Testis (tissue), 3 donors: ENCODE measurements around the gene FAM47E. TPM values are rescaled to one million over a fixed set of nuclear protein-coding genes. Genes with fewer than 3 reads are reported as not detected.
"Not testable (repeated sequence)": the region's sequence is repeated elsewhere in the genome, so short reads cannot be mapped to it uniquely, and the experiment has no call there.

Experiments
- DNase-seq: peaks from one replicate; pipeline ENCODE4 v3.0.0-alpha.2; 2019
- H3K27ac ChIP-seq, 2 donors: fragments of 200-600 bp; sonication (generic); one replicate each; pipeline ENCODE4 v1.5.1; 2019
- H3K27me3 ChIP-seq: fragments of 200-600 bp; sonication (generic); one replicate; pipeline ENCODE4 v1.5.1; 2019
- H3K36me3 ChIP-seq: fragments of 200-600 bp; sonication (generic); one replicate; pipeline ENCODE4 v1.5.1; 2017; ENCODE audit warnings: low read depth; ENCODE audit errors: missing control alignments
- H3K4me1 ChIP-seq: fragments of 200-600 bp; sonication (generic); one replicate; pipeline ENCODE4 v1.5.1; 2019
- H3K4me3 ChIP-seq, 2 donors: fragments of 200-600 bp; sonication (generic); one replicate each; pipeline ENCODE4 v1.5.1; 2017 to 2019
- H3K9me3 ChIP-seq: fragments of 200-600 bp; sonication (generic); one replicate; pipeline ENCODE4 v1.5.1; 2017
- CTCF ChIP-seq, 3 experiments: fragments of 450-650 bp in 2 of 3; fragments of 200-600 bp in 1 of 3; sonication (generic) in 1 of 3; IDR thresholded peaks; one replicate each; pipeline ENCODE4 v1.5.1; 2016 to 2019; ENCODE audit warnings: antibody characterized with exemption in 3 of 3, mild to moderate bottlenecking in 2 of 3, moderate library complexity in 1 of 3
- POLR2A ChIP-seq: fragments of 450-650 bp; IDR thresholded peaks from one replicate; pipeline ENCODE4 v1.6.1; 2017; ENCODE audit warnings: antibody characterized with exemption, mild to moderate bottlenecking, moderate library complexity
- WGBS, 2 donors: methylation state at CpG; one replicate each; pipeline ENCODE4 v1.1.5; 2018; 5-methylcytosine and 5-hydroxymethylcytosine counted together
- intact Hi-C: fragments of 100-400 bp; cut with DNase I; formaldehyde crosslinking; loops from one replicate; pipeline ENCODE4 v1.15.1; 2023; ENCODE audit warnings: low total_unique reads
- polyA plus RNA-seq: library from polyadenylated mRNA; stranded (reverse); fragments of 350-450 nt; fragmentation: Illumina TruSeq; extraction: RNeasy Lipid Tissue Mini Kit (QIAGEN cat#74804); gene quantifications from one replicate; pipeline ENCODE4 v1.2.3, GENCODE V29; 2014; ENCODE audit warnings: low read depth, low replicate concordance; ENCODE audit not compliant: insufficient read depth
- total RNA-seq, 2 donors: library from RNA; depleted of rRNA; stranded (reverse); fragments of >200 nt; gene quantifications; one replicate each; pipeline ENCODE4 v1.2.3, GENCODE V29; 2016

FAM47E gene
- total and polyA plus RNA-seq, 3 donors from 2014 or later: 11.0 to 22.8 (median 15.4) TPM

GRCh38 chr4:76279462-76279861 lies 27.9 kb downstream of the FAM47E start:
- no peaks in the 10 kb centered on the region for H3K4me1 ChIP-seq
- no peaks in the 10 kb centered on the region for H3K36me3 ChIP-seq
- no peak overlapping the region for H3K4me3 ChIP-seq
- no peaks in the 10 kb centered on the region for H3K27me3 ChIP-seq
- no peak for TF ChIP-seq CTCF (IDR thresholded peaks at IDR 0.05)
- intact Hi-C loops: no loop called here
- DNase-seq: no peak
- 79 to 85% methylated on average over 4 of the region's 4 CpGs for WGBS, 2 donors
- H3K27ac ChIP-seq: no peak overlapping the region
- no peaks in the 10 kb centered on the region for H3K9me3 ChIP-seq

- no peaks in the 10 kb centered on the region for H3K36me3 ChIP-seq
- TF ChIP-seq CTCF (IDR thresholded peaks at IDR 0.05): no peak
- no peak for TF ChIP-seq POLR2A
- no peak overlapping the region for H3K4me3 ChIP-seq
- H3K4me1 ChIP-seq: no peaks in the 10 kb centered on the region
- H3K27ac ChIP-seq: no peak overlapping the region
- no peak for DNase-seq
- intact Hi-C loops: no loop called here
- WGBS, 2 donors: 81% methylated on average over 6 of the region's 6 CpGs
- H3K27me3 ChIP-seq: no peaks in the 10 kb centered on the region
- H3K9me3 ChIP-seq: no peaks in the 10 kb centered on the region
Observed at GRCh38 chr4:76280488-76281441, 29.2 kb downstream of the FAM47E start.

GRCh38 chr4:76281594-76281993 lies 30.1 kb downstream of the FAM47E start:
- H3K4me3 ChIP-seq, H3K4me1 ChIP-seq, H3K27ac ChIP-seq, H3K9me3 ChIP-seq, DNase-seq, H3K36me3 ChIP-seq, intact Hi-C loops, H3K27me3 ChIP-seq: not testable (repeated sequence)
- 90 to 94% methylated on average over 6 of the region's 6 CpGs for WGBS, 2 donors

GRCh38 chr4:76282941-76283689 lies 31.6 kb downstream of the FAM47E start:
- 73 to 87% methylated on average over 6 of the region's 6 CpGs for WGBS, 2 donors
- Histone ChIP-seq H3K36me3 (no peaks in the 10 kb centered on the region), H3K4me1 (no peaks in the 10 kb centered on the region), H3K27me3 (no peaks in the 10 kb centered on the region), H3K4me3 (no peak overlapping the region), H3K27ac (no peak overlapping the region), H3K9me3 (no peaks in the 10 kb centered on the region)
- TF ChIP-seq CTCF (IDR thresholded peaks at IDR 0.05) (no peak), POLR2A (no peak)
- intact Hi-C loops: no loop called here
- no peak for DNase-seq

- Histone ChIP-seq H3K9me3 (no peaks in the 10 kb centered on the region), H3K4me3 (no peak overlapping the region), H3K4me1 (no peaks in the 10 kb centered on the region), H3K36me3 (no peaks in the 10 kb centered on the region), H3K27ac (no peak overlapping the region), H3K27me3 (no peaks in the 10 kb centered on the region)
- DNase-seq: no peak
- 74 to 77% methylated on average over 4 of the region's 4 CpGs for WGBS, 2 donors
- TF ChIP-seq CTCF (IDR thresholded peaks at IDR 0.05) (no peak), POLR2A (no peak)
- intact Hi-C loops: no loop called here
Observed at GRCh38 chr4:76283900-76284299, 32.4 kb downstream of the FAM47E start.

- DNase-seq, H3K4me3 ChIP-seq: not testable (repeated sequence)
- 92 to 94% methylated on average over 3 of the region's 3 CpGs for WGBS, 2 donors
Observed at GRCh38 chr4:76287811-76288210, 36.3 kb downstream of the FAM47E start.

More at GRCh38 chr4:76287811-76288210, 36.3 kb downstream of the FAM47E start:
- H3K4me1 ChIP-seq, H3K9me3 ChIP-seq, H3K36me3 ChIP-seq, H3K27ac ChIP-seq, intact Hi-C loops, H3K27me3 ChIP-seq: not testable (repeated sequence)
